Stimulated activated naive CD8-positive, alpha-beta T cell treated with anti-CD3 and anti-CD28 coated beads, Interleukin-15, Interleukin-2, amounts not matched to agents 100 ng/mL and 50 ng/mL, for 24 hours (primary cell): Measurements from ENCODE around the gene FAM118A.
A peak's percentile ranks its signal among the peaks of the same experiment; 100 is the strongest.
"Not testable (repeated sequence)": the region's sequence is repeated elsewhere in the genome, so short reads cannot be mapped to it uniquely, and the experiment has no call there.

Experiments used
- H3K27ac Mint-ChIP-seq: one replicate; pipeline ENCODE4 v1.8.0; 2021; ENCODE audit warnings: mild to moderate bottlenecking, mixed read lengths
- H3K27me3 Mint-ChIP-seq: one replicate; pipeline ENCODE4 v1.8.0; 2021; ENCODE audit warnings: mixed read lengths
- H3K36me3 Mint-ChIP-seq: one replicate; pipeline ENCODE4 v1.8.0; 2021; ENCODE audit warnings: low read depth, mixed read lengths
- H3K4me1 Mint-ChIP-seq: one replicate; pipeline ENCODE4 v1.8.0; 2021; ENCODE audit warnings: low read depth, mixed read lengths
- H3K4me3 Mint-ChIP-seq: one replicate; pipeline ENCODE4 v1.8.0; 2021; ENCODE audit warnings: mild to moderate bottlenecking, mixed read lengths
- H3K9me3 Mint-ChIP-seq: one replicate; pipeline ENCODE4 v1.8.0; 2021; ENCODE audit warnings: mixed read lengths

The FAM118A gene

DNA sequence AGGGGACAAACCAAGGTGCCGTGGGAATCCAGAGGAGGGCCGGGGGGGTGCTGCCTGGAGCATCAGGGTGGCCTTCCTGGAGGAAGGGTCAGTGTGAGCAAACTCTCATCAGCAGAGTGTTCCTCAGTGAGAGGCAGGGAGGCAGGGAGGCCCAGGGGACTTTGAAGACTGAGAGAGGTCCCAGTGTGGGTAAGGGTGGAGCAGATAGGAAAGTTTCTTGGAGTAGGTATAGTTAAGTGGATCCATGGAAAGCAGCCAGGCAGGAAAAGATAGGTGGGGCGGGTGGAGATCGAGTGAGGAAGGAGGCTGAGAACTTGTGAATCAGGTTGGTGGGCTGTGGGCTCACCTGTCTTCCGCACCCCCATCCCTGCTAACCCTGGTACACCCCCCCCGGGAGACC, 15.7 kb upstream of the FAM118A start:
- no peaks in the 10 kb centered on the region for H3K36me3 Mint-ChIP-seq
- H3K4me1 Mint-ChIP-seq: peaks cover 30% of the 10 kb centered on the region
- peak overlapping the region; percentile 40 for H3K27ac Mint-ChIP-seq
- no peaks in the 10 kb centered on the region for H3K9me3 Mint-ChIP-seq
- no peak overlapping the region for H3K4me3 Mint-ChIP-seq
- no peaks in the 10 kb centered on the region for H3K27me3 Mint-ChIP-seq

DNA sequence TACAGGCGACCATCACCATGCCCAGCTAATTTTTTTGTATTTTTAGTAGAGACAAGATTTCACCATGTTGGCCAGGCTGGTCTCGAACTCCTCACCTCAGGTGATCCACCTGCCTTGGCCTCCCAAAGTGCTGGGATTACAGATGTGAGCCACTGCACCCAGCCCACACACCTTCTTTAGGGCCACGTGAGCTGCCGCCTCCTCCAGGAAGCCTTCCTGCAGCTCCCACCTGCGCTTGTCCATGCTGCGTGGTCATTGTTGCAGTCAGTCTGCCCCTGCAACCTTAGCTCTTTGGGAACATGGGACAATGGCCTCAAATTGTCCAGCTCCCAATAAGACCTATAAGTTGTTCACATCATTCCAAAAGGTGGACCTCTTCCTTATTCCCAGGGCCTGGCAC, 14.7 kb upstream of the FAM118A start:
- not testable (repeated sequence) for H3K4me3 Mint-ChIP-seq
- H3K4me1 Mint-ChIP-seq: peaks cover 30% of the 10 kb centered on the region

DNA sequence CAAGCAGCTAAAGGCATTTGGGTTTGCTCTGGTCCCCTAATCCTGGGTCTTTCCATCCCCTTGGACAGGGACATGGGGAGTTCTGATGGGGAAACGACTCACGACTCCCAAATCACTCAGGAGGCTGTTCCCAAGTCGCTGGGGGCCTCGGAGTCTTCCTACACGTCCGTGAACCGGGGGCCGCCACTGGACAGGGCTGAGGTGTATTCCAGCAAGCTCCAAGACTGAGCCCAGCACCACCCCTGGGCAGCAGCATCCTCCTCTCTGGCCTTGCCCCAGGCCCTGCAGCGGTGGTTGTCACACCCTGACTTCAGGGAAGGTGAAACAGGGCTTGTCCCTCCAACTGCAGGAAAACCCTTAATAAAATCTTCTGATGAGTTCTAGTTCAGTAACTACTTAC, 14.2 kb upstream of the FAM118A start:
- no peak overlapping the region for H3K4me3 Mint-ChIP-seq
- H3K9me3 Mint-ChIP-seq: no peaks in the 10 kb centered on the region
- H3K36me3 Mint-ChIP-seq: no peaks in the 10 kb centered on the region
- H3K4me1 Mint-ChIP-seq: peaks cover 30% of the 10 kb centered on the region
- H3K27me3 Mint-ChIP-seq: no peaks in the 10 kb centered on the region
- no peak overlapping the region for H3K27ac Mint-ChIP-seq

More for the DNA sequence above, 14.7 kb upstream of the FAM118A start:
- not testable (repeated sequence) for H3K27ac Mint-ChIP-seq, H3K36me3 Mint-ChIP-seq, H3K9me3 Mint-ChIP-seq, H3K27me3 Mint-ChIP-seq

GRCh38 chr22:45296628-45297297, 13.0 kb upstream of the FAM118A start:
- Mint-ChIP-seq H3K27ac (peak overlapping the region; percentile 36), H3K9me3 (no peaks in the 10 kb centered on the region), H3K27me3 (no peaks in the 10 kb centered on the region), H3K4me1 (peaks cover 31% of the 10 kb centered on the region), H3K4me3 (no peak overlapping the region), H3K36me3 (no peaks in the 10 kb centered on the region)

DNA sequence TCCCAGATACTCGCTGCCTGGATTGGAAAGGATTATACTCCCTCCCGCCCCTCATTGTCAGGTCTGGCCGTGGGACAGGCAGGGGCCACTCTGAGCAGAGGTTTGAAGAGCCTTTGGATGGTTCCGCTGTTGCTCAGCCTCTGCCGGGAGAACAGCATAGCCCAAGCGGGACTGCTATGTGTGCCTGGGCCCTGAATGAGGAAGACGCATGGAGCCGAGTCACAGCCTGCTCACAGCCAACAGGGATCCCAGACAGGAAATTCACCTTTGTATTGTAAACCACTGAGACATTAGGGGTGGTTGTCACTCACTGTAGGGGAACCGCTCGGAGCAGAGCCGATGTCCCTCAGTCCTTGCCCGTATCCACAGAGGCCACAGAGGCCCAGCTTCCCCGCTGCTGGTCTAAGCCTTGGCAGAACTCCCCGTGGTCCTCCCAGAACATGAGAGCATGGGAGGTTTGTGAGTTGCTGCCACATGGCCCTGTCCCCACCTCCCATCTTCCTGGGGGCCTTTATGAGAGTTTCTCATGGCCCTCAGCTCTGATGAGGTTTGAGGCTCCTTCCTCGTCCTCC, 10.7 kb upstream of the FAM118A start:
- no peak overlapping the region for H3K27ac Mint-ChIP-seq
- H3K27me3 Mint-ChIP-seq: no peaks in the 10 kb centered on the region
- peaks cover 32% of the 10 kb centered on the region for H3K4me1 Mint-ChIP-seq
- no peaks in the 10 kb centered on the region for H3K36me3 Mint-ChIP-seq
- H3K9me3 Mint-ChIP-seq: no peaks in the 10 kb centered on the region
- H3K4me3 Mint-ChIP-seq: no peak overlapping the region

DNA sequence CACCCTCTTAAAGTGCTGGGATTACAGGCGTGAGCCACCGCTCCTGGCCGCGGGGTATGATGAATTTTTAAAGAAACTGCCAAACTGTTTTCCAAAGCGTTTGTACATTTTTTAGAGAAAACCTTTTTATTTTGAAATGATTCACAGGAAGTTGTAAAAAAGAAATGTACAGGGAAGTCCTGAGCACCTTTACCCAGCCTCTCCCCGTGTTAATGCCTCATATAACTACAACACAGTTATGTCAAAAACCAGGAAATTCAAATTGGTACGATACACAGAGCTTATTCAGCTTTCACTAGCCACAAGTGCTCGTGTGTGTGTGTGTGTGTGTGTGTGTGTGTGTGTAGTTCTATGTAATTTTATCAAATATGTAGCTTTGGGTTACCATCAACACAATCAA, 7.0 kb upstream of the FAM118A start:
- Mint-ChIP-seq H3K4me3 (no peak overlapping the region), H3K36me3 (no peaks in the 10 kb centered on the region), H3K27ac (no peak overlapping the region), H3K27me3 (no peaks in the 10 kb centered on the region), H3K9me3 (no peaks in the 10 kb centered on the region), H3K4me1 (peaks cover 4% of the 10 kb centered on the region)

- H3K4me3 Mint-ChIP-seq: no peak overlapping the region
- H3K9me3 Mint-ChIP-seq: no peaks in the 10 kb centered on the region
- no peaks in the 10 kb centered on the region for H3K36me3 Mint-ChIP-seq
- H3K27me3 Mint-ChIP-seq: no peaks in the 10 kb centered on the region
- no peak overlapping the region for H3K27ac Mint-ChIP-seq
- peaks cover 4% of the 10 kb centered on the region for H3K4me1 Mint-ChIP-seq
Observed at GRCh38 chr22:45303181-45303580, 6.6 kb upstream of the FAM118A start.

DNA sequence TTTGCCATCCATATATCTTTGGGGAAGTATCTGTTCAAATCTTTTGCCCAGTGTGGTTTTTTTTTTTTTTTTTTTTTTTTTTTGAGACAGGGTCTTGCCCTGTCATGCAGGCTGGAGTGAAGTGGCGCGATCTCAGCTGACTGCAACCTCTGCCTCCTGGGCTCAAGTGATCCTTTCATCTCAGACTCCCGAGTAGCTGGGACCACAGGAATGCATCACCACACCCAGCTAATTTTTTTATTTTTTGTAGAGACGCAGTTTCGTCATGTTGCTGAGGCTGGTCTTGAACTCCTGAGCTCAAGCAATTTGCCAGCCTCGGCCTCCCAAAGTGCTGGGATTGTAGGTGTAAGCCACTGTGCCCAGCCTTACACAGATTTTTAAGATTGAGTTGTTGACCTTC, 4.8 kb upstream of the FAM118A start:
- Mint-ChIP-seq H3K36me3 (no peaks in the 10 kb centered on the region), H3K27me3 (no peaks in the 10 kb centered on the region), H3K9me3 (no peaks in the 10 kb centered on the region), H3K4me1 (peaks cover 15% of the 10 kb centered on the region), H3K27ac (no peak overlapping the region), H3K4me3 (no peak overlapping the region)

GRCh38 chr22:45305456-45306075, 4.2 kb upstream of the FAM118A start:
- no peaks in the 10 kb centered on the region for H3K36me3 Mint-ChIP-seq
- H3K9me3 Mint-ChIP-seq: no peaks in the 10 kb centered on the region
- H3K4me3 Mint-ChIP-seq: no peak overlapping the region
- H3K4me1 Mint-ChIP-seq: peaks cover 17% of the 10 kb centered on the region
- H3K27me3 Mint-ChIP-seq: no peaks in the 10 kb centered on the region
- H3K27ac Mint-ChIP-seq: no peak overlapping the region

- Mint-ChIP-seq H3K9me3 (no peaks in the 10 kb centered on the region), H3K36me3 (no peaks in the 10 kb centered on the region), H3K4me1 (peaks cover 23% of the 10 kb centered on the region), H3K27ac (no peak overlapping the region), H3K4me3 (no peak overlapping the region), H3K27me3 (no peaks in the 10 kb centered on the region)
Observed at GRCh38 chr22:45306139-45306538, 3.6 kb upstream of the FAM118A start.

DNA sequence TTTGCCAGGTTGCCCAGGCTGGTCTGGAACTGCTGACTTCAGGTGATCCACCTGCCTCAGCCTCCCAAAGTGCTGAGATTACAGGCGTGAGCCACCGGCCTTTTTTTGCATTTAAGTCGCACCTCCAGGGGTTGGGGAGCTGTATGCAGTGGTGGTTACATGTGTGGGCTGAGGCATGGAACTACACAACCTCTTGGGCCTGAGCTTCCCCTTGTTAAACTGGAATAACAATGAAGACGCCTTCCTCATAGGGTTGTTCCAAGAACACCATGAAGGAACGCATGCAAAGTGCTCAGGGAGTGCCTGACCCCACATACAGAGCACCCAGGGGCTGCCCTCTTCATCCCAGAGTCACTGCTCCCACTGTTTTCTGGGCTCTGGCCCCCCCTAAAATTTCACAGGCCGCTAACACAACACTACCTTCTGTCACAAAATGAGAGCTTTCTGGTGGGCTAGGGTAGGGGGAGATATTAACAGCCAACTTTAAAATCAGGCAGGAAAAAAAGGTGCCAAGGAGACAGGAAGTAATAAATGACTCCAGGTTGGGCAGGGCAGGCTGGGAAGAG, 1.3 kb upstream of the FAM118A start:
- peaks cover 3% of the 10 kb centered on the region for H3K36me3 Mint-ChIP-seq
- peaks cover 40% of the 10 kb centered on the region for H3K4me1 Mint-ChIP-seq
- peak overlapping the region; percentile 92 for H3K27ac Mint-ChIP-seq
- peak overlapping the region; percentile 85 for H3K4me3 Mint-ChIP-seq
- no peaks in the 10 kb centered on the region for H3K9me3 Mint-ChIP-seq
- H3K27me3 Mint-ChIP-seq: no peaks in the 10 kb centered on the region

- peak overlapping the region; percentile 92 for H3K27ac Mint-ChIP-seq
- peaks cover 3% of the 10 kb centered on the region for H3K36me3 Mint-ChIP-seq
- H3K27me3 Mint-ChIP-seq: no peaks in the 10 kb centered on the region
- no peaks in the 10 kb centered on the region for H3K9me3 Mint-ChIP-seq
- peak overlapping the region; percentile 85 for H3K4me3 Mint-ChIP-seq
- H3K4me1 Mint-ChIP-seq: peaks cover 45% of the 10 kb centered on the region
Observed at GRCh38 chr22:45308957-45309421, 745 bp upstream of the FAM118A start.

DNA sequence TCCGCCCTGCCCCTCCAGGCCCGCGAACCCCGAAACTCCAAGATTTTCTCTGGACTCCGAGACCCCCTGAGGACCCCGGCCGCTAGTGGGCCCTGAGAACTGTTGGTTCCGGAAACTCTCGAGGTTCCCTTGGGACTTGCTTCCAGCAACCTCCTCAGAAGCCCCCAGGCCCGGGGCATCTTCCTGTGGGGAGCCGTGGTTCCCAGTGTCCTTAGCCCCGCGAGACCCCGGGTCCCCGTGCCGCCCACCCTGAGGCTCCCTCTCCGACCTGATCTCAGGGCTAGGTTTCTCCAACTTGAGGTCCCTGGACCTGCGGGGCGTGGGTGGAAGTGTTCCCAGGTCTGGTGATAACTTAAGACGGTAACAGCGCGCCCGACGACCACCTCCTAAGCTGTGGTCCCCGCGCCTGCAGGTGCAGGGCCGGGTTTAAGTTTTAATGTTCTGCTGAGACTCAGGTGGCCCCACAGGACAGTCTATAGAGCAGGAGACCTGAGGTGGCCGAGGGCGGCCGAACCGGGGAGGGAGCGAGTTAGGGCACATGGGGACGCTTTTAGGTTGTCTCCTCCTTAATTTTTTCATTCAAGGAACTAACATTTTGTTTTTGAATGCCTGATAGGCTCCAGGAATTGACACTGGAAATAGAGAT, 720 bp downstream of the FAM118A start:
- H3K27ac Mint-ChIP-seq: peak overlapping the region; percentile 50
- peak overlapping the region; percentile 89 for H3K4me3 Mint-ChIP-seq
- no peaks in the 10 kb centered on the region for H3K27me3 Mint-ChIP-seq
- H3K4me1 Mint-ChIP-seq: peaks cover 56% of the 10 kb centered on the region
- H3K9me3 Mint-ChIP-seq: no peaks in the 10 kb centered on the region
- H3K36me3 Mint-ChIP-seq: peaks cover 3% of the 10 kb centered on the region

DNA sequence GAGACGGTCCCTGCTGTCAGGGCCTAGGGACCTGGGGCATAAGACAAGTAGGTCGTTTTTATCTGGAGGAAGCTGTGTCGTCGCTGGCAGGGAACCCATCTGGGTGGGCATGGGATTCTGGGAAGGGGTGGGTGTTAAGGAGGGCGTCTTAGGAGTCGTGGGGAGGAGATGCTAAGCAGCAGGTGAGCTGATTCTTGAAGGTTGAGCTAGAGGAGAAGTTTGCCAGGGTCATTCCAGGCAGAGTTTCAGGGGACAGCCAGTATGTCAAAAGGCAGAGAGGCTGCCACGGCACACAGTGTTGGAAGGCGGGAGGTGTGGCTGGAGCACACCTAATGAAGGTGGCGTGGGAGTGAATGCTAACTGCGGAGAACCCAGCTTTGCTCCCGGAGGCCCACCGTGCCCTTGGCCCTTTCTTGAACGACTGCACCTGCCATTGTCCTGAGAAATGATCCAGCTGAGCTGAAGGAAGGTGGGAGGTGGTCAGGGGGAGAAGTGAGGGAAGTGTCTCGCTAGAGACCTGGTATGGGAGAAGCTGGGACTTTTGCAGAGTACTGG, 1.3 kb downstream of the FAM118A start:
- Mint-ChIP-seq H3K36me3 (peaks cover 3% of the 10 kb centered on the region), H3K27me3 (no peaks in the 10 kb centered on the region), H3K27ac (peak overlapping the region; percentile 50), H3K9me3 (no peaks in the 10 kb centered on the region), H3K4me3 (peak overlapping the region; percentile 89), H3K4me1 (peaks cover 61% of the 10 kb centered on the region)

DNA sequence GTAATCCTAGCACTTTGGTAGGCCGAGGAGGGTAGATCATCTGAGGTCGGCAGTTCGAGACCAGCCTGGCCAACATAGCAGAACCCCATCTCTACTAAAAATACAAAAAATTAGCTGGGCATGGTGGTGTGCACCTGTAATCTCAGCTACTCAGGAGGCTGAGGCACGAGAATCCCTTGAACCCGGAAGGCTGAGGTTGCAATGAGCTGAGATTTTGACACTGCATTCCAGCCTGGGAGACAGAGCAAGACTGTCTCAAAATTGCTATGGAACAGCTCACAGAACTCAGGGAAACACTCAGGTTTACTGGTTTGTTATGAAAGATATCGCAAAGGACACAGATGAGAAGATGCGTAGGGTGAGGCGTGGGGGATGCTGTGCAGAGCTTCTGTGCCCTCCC, 2.7 kb downstream of the FAM118A start:
- Mint-ChIP-seq H3K27ac (no peak overlapping the region), H3K27me3 (no peaks in the 10 kb centered on the region), H3K4me1 (peaks cover 73% of the 10 kb centered on the region), H3K4me3 (no peak overlapping the region), H3K36me3 (peaks cover 3% of the 10 kb centered on the region), H3K9me3 (no peaks in the 10 kb centered on the region)
